ENCODE results near the gene ARSB. TPM values are rescaled to one million over a fixed set of nuclear protein-coding genes. Genes with fewer than 3 reads are reported as not detected.

ARSB gene
- total RNA-seq, 1 donor = 26.3 TPM

- DNase-seq (ENCODE audit: low read depth) = no peak
- no peak overlapping the region for H3K4me3 ChIP-seq (ENCODE audit: low read depth, low read length)
- no peak for TF ChIP-seq CTCF (IDR thresholded peaks at IDR 0.05; ENCODE audit: insufficient read depth, low read depth, low read length)
These were observed 58.9 kb downstream of the ARSB start for GRCh38 chr5:78926252-78926651.

DNA sequence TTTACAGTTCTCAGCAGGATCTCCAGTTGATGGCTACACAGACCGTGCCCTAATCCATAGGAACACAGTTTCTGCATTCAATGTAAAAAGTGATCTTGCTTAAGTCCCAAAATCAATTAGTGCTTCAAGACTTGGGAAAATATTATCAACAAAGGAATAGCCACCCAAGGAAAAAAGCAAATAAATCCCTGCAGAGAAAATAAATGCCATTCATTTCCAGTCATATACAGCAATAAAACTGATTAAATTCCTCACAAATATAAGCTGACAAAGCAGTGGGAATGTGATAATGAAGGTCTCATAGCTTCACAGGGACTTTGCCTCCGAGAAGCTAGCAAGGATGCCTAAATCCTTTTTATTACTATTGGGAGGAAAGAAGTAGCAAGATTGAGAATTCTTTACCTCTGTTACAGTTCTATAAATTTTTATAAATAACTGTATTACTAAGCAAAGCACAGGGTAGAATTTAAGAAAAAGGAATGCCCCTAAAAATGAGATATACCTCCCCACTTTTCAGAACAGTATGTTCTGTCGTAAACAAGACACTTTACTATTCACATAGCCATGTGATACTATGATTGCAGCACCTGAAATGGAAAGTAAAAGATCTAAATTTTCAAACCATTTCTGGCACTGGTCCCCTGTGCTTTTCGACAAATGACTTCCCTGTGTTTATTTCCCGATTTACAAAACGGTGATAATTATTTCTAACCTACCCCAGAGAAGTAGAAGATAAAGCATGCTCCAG, 59.8 kb downstream of the ARSB start:
- H3K4me3 ChIP-seq (ENCODE audit: low read depth, low read length) = no peak overlapping the region
- no peak for DNase-seq (ENCODE audit: low read depth)
- no peak for TF ChIP-seq CTCF (IDR thresholded peaks at IDR 0.05; ENCODE audit: insufficient read depth, low read depth, low read length)

- no peak overlapping the region for H3K4me3 ChIP-seq (ENCODE audit: low read depth, low read length)
- TF ChIP-seq CTCF (IDR thresholded peaks at IDR 0.05; ENCODE audit: insufficient read depth, low read depth, low read length) = no peak
- DNase-seq (ENCODE audit: low read depth) = no peak
These were observed 61.5 kb downstream of the ARSB start for GRCh38 chr5:78923622-78923970.

DNA sequence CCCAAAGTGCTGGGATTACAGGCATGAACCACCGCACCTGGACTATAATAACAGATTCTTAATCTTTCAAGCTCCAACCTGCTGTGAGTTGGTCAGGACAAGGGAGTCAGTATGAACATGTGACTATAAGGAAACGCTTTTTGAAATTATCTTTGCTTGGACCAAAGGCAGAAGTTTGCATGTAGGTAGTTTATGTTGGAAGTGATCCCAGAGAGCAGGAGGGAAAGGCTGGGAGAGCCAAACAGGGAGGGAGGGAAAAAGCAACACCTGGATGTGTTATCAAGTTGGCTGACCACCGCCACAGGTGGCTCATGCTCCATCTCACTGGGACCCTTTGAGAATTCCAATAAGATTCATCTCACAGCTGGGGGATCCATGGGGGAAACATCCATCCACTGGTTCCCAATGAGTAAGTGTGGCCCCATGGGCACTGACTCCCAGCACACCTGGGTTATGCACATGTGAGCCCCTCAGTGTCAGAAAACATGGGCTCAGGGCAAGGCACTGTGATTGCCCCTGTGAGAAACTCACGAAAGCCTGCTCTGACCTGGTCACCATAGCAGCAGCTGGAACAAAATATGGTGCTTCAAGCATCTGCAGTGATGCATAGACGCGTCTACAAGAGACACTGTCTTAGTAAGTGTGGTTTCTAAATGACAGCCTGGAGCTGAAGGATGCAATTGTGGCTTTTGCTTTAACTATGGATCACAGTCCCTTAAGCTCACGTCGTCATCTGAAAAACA, 62.1 kb downstream of the ARSB start:
- no peak for TF ChIP-seq CTCF (IDR thresholded peaks at IDR 0.05; ENCODE audit: insufficient read depth, low read depth, low read length)
- DNase-seq (ENCODE audit: low read depth) = no peak
- H3K4me3 ChIP-seq (ENCODE audit: low read depth, low read length) = no peak overlapping the region

GRCh38 chr5:78920604-78921003, 64.5 kb downstream of the ARSB start:
- peak; percentile 60 for DNase-seq (ENCODE audit: low read depth)
- TF ChIP-seq CTCF (IDR thresholded peaks at IDR 0.05; ENCODE audit: insufficient read depth, low read depth, low read length) = peak; percentile 50
- H3K4me3 ChIP-seq (ENCODE audit: low read depth, low read length) = no peak overlapping the region

GRCh38 chr5:78919796-78920195, 65.3 kb downstream of the ARSB start:
- TF ChIP-seq CTCF (IDR thresholded peaks at IDR 0.05; ENCODE audit: insufficient read depth, low read depth, low read length) = no peak
- DNase-seq (ENCODE audit: low read depth) = no peak
- no peak overlapping the region for H3K4me3 ChIP-seq (ENCODE audit: low read depth, low read length)

All from fibroblast of villous mesenchyme (primary cell).